IMR-90 (cell line): Measurements from ENCODE around the gene NPHP4. TPM values are rescaled to one million over a fixed set of nuclear protein-coding genes. Genes with fewer than 3 reads are reported as not detected.

ENCODE experiments used
- ATAC-seq: fragments of 200-7000 bp; cut with Tn5 transposase; 2 replicates; pipeline ENCODE4 v1.9.1; 2020; ENCODE audit warnings: low read depth, mild to moderate bottlenecking, moderate library complexity
- BruUV-seq: library from RNA; stranded (reverse); fragments of 400-500 nt; replicated peaks from 2 replicates; lab custom pipeline; 2021; lab: Mats Ljungman, UMichigan
- CTCF ChIA-PET: fragments of 300-600 bp; formaldehyde crosslinking; extraction: SDS; loops from one replicate; lab custom pipeline; 2021; ENCODE audit warnings: antibody characterized with exemption; lab: Yijun Ruan, JAX
- POLR2A ChIA-PET: fragments of 300-600 bp; sonication (Branson Sonifier 250); formaldehyde crosslinking; loops from one replicate; lab custom pipeline; 2022; ENCODE audit warnings: antibody characterized with exemption; ENCODE audit not compliant: unreplicated experiment; lab: Charles Lee
- DNase-seq: peaks from one replicate; pipeline ENCODE4 v3.0.0; 2013
- H2AFZ ChIP-seq: replicated peaks from 2 replicates; pipeline ENCODE3; 2013; ENCODE audit warnings: low read length, mild to moderate bottlenecking; ENCODE audit not compliant: poor library complexity
- H2AK5ac ChIP-seq: 2 replicates; pipeline ENCODE4 v1.6.1; 2013; ENCODE audit warnings: low read depth, low read length, inconsistent platforms
- H2AK9ac ChIP-seq: replicated peaks from 2 replicates; pipeline ENCODE3; 2013; ENCODE audit warnings: mild to moderate bottlenecking, low read depth, low read length, moderate library complexity; ENCODE audit not compliant: poor library complexity
- H2BK120ac ChIP-seq: 2 replicates; pipeline ENCODE4 v1.6.1; 2013; ENCODE audit warnings: low read depth, low read length, inconsistent platforms
- H2BK15ac ChIP-seq: 3 replicates; pipeline ENCODE4 v1.6.1; 2013; ENCODE audit warnings: low read depth, low read length, inconsistent platforms
- H2BK20ac ChIP-seq: 2 replicates; pipeline ENCODE4 v1.6.1; 2013; ENCODE audit warnings: low read depth, mild to moderate bottlenecking, inconsistent platforms, low read length, moderate library complexity
- H2BK5ac ChIP-seq: 2 replicates; pipeline ENCODE4 v1.6.1; 2013; ENCODE audit warnings: mild to moderate bottlenecking, low read depth, low read length, inconsistent platforms; ENCODE audit not compliant: poor library complexity, severe bottlenecking
- H3K14ac ChIP-seq: replicated peaks from 2 replicates; pipeline ENCODE4 v1.6.1; 2013; ENCODE audit warnings: low read depth, low read length, inconsistent platforms
- H3K18ac ChIP-seq: 2 replicates; pipeline ENCODE4 v1.6.1; 2013; ENCODE audit warnings: low read depth, low read length, control low read depth
- H3K23ac ChIP-seq: 2 replicates; pipeline ENCODE4 v1.6.1; 2013; ENCODE audit warnings: low read depth, low read length, inconsistent platforms
- H3K27ac ChIP-seq: 2 replicates; pipeline ENCODE4 v1.5.1; 2013; ENCODE audit warnings: mild to moderate bottlenecking, control low read depth, low read length; ENCODE audit not compliant: insufficient read depth
- H3K27me3 ChIP-seq: 2 replicates; pipeline ENCODE4 v1.6.1; 2013; ENCODE audit warnings: low read length; ENCODE audit not compliant: control insufficient read depth, insufficient read depth
- H3K36me3 ChIP-seq: 2 replicates; pipeline ENCODE4 v1.6.1; 2013; ENCODE audit warnings: low read length, mixed read lengths; ENCODE audit not compliant: control insufficient read depth, insufficient read depth
- H3K4ac ChIP-seq: 2 replicates; pipeline ENCODE4 v1.6.1; 2013; ENCODE audit warnings: low read depth, low read length, inconsistent platforms
- H3K4me1 ChIP-seq: 2 replicates; pipeline ENCODE4 v1.6.1; 2013; ENCODE audit warnings: low read length, mixed read lengths; ENCODE audit not compliant: control insufficient read depth, insufficient read depth
- H3K4me2 ChIP-seq: 2 replicates; pipeline ENCODE4 v1.6.1; 2013; ENCODE audit warnings: low read depth, mild to moderate bottlenecking, control low read depth, low read length, moderate library complexity
- H3K4me3 ChIP-seq: 2 replicates; pipeline ENCODE4 v1.5.1; 2013; ENCODE audit warnings: low read depth, mild to moderate bottlenecking, control low read depth, low read length, moderate library complexity; ENCODE audit not compliant: insufficient read depth
- H3K56ac ChIP-seq: 2 replicates; pipeline ENCODE4 v1.6.1; 2013; ENCODE audit warnings: low read length, inconsistent platforms; ENCODE audit not compliant: insufficient read depth; ENCODE audit errors: extremely low read depth
- H3K79me1 ChIP-seq, 2 experiments: 2 replicates each; pipeline ENCODE4 v1.6.1; 2013; ENCODE audit warnings: low read length in 2 of 2, inconsistent platforms in 1 of 2, low read depth in 1 of 2
- H3K9ac ChIP-seq: 2 replicates; pipeline ENCODE4 v1.6.1; 2013; ENCODE audit warnings: low read depth, low read length, control low read depth
- H3K9me1 ChIP-seq: 2 replicates; pipeline ENCODE4 v1.6.1; 2013; ENCODE audit warnings: low read length, inconsistent platforms; ENCODE audit not compliant: insufficient read depth
- H3K9me3 ChIP-seq: 2 replicates; pipeline ENCODE4 v1.6.1; 2013; ENCODE audit warnings: low read length; ENCODE audit not compliant: control insufficient read depth, insufficient read depth
- H4K20me1 ChIP-seq: 2 replicates; pipeline ENCODE4 v1.6.1; 2013; ENCODE audit warnings: low read length, inconsistent platforms; ENCODE audit not compliant: insufficient read depth
- H4K5ac ChIP-seq: 2 replicates; pipeline ENCODE4 v1.6.1; 2013; ENCODE audit warnings: mild to moderate bottlenecking, low read depth, low read length, control low read depth
- H4K8ac ChIP-seq, 2 experiments: 2 replicates each; pipeline ENCODE4 v1.6.1; 2013; ENCODE audit warnings: low read depth in 2 of 2, low read length in 2 of 2, control low read depth in 1 of 2, inconsistent platforms in 1 of 2
- H4K91ac ChIP-seq: 2 replicates; pipeline ENCODE4 v1.6.1; 2013; ENCODE audit warnings: low read depth, low read length, inconsistent platforms; ENCODE audit not compliant: insufficient read depth
- BHLHE40 ChIP-seq: fragments of 150-350 bp; IDR thresholded peaks from 2 replicates; pipeline ENCODE4 v1.6.1; 2016; ENCODE audit warnings: mild to moderate bottlenecking, low read depth, low read length
- CEBPB ChIP-seq: IDR thresholded peaks from 2 replicates; pipeline ENCODE4 v1.6.1; 2012; ENCODE audit warnings: low read depth, low read length, improper control_type of control experiment
- CHD1 ChIP-seq: IDR thresholded peaks from 2 replicates; pipeline ENCODE4 v1.6.1; 2012; ENCODE audit warnings: low read depth, low read length, improper control_type of control experiment
- FOS ChIP-seq: fragments of 150-350 bp; IDR thresholded peaks from 2 replicates; pipeline ENCODE4 v1.6.1; 2016; ENCODE audit warnings: low read depth, low read length
- MXI1 ChIP-seq: IDR thresholded peaks from 2 replicates; pipeline ENCODE4 v1.6.1; 2012; ENCODE audit warnings: low read depth, mild to moderate bottlenecking, low read length, moderate library complexity, borderline replicate concordance
- NFE2L2 ChIP-seq: fragments of 150-350 bp; IDR thresholded peaks from 2 replicates; pipeline ENCODE4 v1.6.1; 2016; ENCODE audit warnings: low read depth, mild to moderate bottlenecking, low read length
- POLR2A ChIP-seq: IDR thresholded peaks from 2 replicates; pipeline ENCODE4 v1.6.1; 2012; ENCODE audit warnings: mild to moderate bottlenecking, low read depth, low read length
- RCOR1 ChIP-seq: IDR thresholded peaks from 2 replicates; pipeline ENCODE4 v1.6.1; 2012; ENCODE audit warnings: mild to moderate bottlenecking, low read length, improper control_type of control experiment; ENCODE audit not compliant: insufficient replicate concordance
- RFX5 ChIP-seq: IDR thresholded peaks from 2 replicates; pipeline ENCODE4 v1.8.0; 2012; ENCODE audit warnings: low read depth, mild to moderate bottlenecking, low read length, moderate library complexity
- WGBS, 2 experiments: methylation state at CpG; one replicate each; pipeline versions ENCODE4 v1.1.5 to v1.1.7; 2013; ENCODE audit warnings: missing lambda C conversion rate in 2 of 2; ENCODE audit not compliant: insufficient read length in 1 of 2; ENCODE audit errors: extremely low coverage in 2 of 2; 5-methylcytosine and 5-hydroxymethylcytosine counted together
- dilution Hi-C: fragments of 300-500 bp; cut with HindIII; formaldehyde crosslinking; loops from one replicate; pipeline ENCODE4 v1.14.3; 2018; ENCODE audit warnings: low sequenced_read_pairs; ENCODE audit not compliant: unreplicated experiment
- in situ Hi-C: fragments of 300-500 bp; cut with MboI; formaldehyde crosslinking; loops from 3 replicates; pipeline ENCODE4 v1.14.3; 2019; ENCODE audit warnings: low sequenced_read_pairs, inconsistent platforms, mixed read lengths
- intact Hi-C: fragments of 100-400 bp; cut with micrococcal nuclease; formaldehyde crosslinking; loops from 2 replicates; pipeline ENCODE4 v1.10.0; 2022
- polyA plus RNA-seq, 3 experiments: library from polyadenylated mRNA; depleted of rRNA; stranded (reverse); fragments of >200 nt; gene quantifications; 2 replicates each; pipeline ENCODE4 v1.2.3, GENCODE V29; 2012; ENCODE audit warnings: low replicate concordance in 1 of 3
- total RNA-seq: library from RNA; depleted of rRNA; stranded (reverse); fragments of >200 nt; gene quantifications from 2 replicates; pipeline ENCODE4 v1.2.3, GENCODE V29; 2012
- TF ChIP-seq, protein P1 (sequence below): conservative IDR thresholded peaks from 2 replicates; pipeline ENCODE4 v1.5.1; 2012; ENCODE audit warnings: mild to moderate bottlenecking, low read depth, low read length, improper control_type of control experiment
- TF ChIP-seq, protein P2 (sequence below): fragments of 150-350 bp; IDR thresholded peaks from 2 replicates; pipeline ENCODE4 v1.6.1; 2016; ENCODE audit warnings: low read depth, mild to moderate bottlenecking, low read length, moderate library complexity, borderline replicate concordance
- TF ChIP-seq, protein P3 (sequence below): fragments of 150-350 bp; IDR thresholded peaks from 2 replicates; pipeline ENCODE4 v1.6.1; 2017; ENCODE audit warnings: mild to moderate bottlenecking, antibody characterized with exemption, low read length, low read depth

NPHP4 gene
- total and polyA plus RNA-seq, 2 of the 4 experiments (the other 2 are of a cell fraction): 2.0 to 5.5 TPM

DNA sequence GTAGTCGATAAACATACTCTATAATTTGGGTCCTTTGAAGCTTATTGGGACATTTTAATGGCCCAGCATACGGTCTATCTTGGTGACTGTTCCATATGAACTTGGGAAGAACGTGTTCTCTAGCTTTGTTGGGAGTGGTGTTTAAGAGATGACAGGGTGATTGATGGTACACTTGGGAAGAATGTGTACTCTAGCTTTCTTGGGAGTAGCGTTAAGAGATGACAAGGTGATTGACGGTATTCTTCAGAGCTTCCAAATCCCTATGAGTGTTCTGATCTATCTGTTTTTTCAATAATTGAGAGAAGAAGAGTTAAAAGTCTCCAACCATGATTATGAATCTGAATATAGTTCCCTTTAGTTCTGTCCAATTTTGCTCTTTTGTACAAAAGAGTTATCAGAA lies 9.4 kb downstream of the NPHP4 start:
- DNase-seq: no peak

More for the DNA sequence above, 9.4 kb downstream of the NPHP4 start:
- WGBS, 2 experiments: no CpG with 5 or more reads among the region's 5 CpGs
- dilution Hi-C loops: no loop called here
- in situ Hi-C loops: no loop called here
- Histone ChIP-seq H2AK5ac (no peak overlapping the region; the same call in 1 of the 2 replicates), H2BK20ac (0 out of 2 replicates have a peak overlapping the region, but pooled peaks have one; percentile 8), H3K4me2 (no peak overlapping the region), H3K23ac (peak overlapping the region; percentile 31; the same call in 1 of the 2 replicates), H2AFZ (no peak overlapping the region), H2AK9ac (no peak overlapping the region), H3K9ac (no peak overlapping the region), H4K20me1 (no peaks in the 10 kb centered on the region), H2BK15ac (no peak overlapping the region; the same call in 2 of the 3 replicates), H3K4me1 (peaks cover 2% of the 10 kb centered on the region), H4K5ac (no peak overlapping the region), H3K18ac (peak overlapping the region; percentile 18; the same call in 1 of the 2 replicates), H3K27ac (no peak overlapping the region), H3K9me1 (peaks cover 6% of the 10 kb centered on the region), H3K36me3 (no peaks in the 10 kb centered on the region), H2BK5ac (no peak overlapping the region), H4K91ac (no peak overlapping the region), H4K8ac (no peak overlapping the region), H3K79me1 (peaks cover 1 to 3% of the 10 kb centered on the region in 2 experiments; a peak in 2 of 4 replicates), H3K9me3 (no peaks in the 10 kb centered on the region), H3K14ac (no peak overlapping the region; the same call in 1 of the 2 replicates), H3K4me3 (no peak overlapping the region), H3K27me3 (no peaks in the 10 kb centered on the region), H3K56ac (no peak overlapping the region), H2BK120ac (no peak overlapping the region), H3K4ac (no peak overlapping the region)
- no peak for ATAC-seq
- intact Hi-C loops: no loop called here
- no peak for TF ChIP-seq NFE2L2
- TF ChIP-seq CHD1: no peak
- TF ChIP-seq, protein P1, sequence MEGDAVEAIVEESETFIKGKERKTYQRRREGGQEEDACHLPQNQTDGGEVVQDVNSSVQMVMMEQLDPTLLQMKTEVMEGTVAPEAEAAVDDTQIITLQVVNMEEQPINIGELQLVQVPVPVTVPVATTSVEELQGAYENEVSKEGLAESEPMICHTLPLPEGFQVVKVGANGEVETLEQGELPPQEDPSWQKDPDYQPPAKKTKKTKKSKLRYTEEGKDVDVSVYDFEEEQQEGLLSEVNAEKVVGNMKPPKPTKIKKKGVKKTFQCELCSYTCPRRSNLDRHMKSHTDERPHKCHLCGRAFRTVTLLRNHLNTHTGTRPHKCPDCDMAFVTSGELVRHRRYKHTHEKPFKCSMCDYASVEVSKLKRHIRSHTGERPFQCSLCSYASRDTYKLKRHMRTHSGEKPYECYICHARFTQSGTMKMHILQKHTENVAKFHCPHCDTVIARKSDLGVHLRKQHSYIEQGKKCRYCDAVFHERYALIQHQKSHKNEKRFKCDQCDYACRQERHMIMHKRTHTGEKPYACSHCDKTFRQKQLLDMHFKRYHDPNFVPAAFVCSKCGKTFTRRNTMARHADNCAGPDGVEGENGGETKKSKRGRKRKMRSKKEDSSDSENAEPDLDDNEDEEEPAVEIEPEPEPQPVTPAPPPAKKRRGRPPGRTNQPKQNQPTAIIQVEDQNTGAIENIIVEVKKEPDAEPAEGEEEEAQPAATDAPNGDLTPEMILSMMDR: no peak
- no peak for TF ChIP-seq POLR2A
- no peak for TF ChIP-seq FOS
- no peak for TF ChIP-seq CEBPB
- TF ChIP-seq, protein P2, sequence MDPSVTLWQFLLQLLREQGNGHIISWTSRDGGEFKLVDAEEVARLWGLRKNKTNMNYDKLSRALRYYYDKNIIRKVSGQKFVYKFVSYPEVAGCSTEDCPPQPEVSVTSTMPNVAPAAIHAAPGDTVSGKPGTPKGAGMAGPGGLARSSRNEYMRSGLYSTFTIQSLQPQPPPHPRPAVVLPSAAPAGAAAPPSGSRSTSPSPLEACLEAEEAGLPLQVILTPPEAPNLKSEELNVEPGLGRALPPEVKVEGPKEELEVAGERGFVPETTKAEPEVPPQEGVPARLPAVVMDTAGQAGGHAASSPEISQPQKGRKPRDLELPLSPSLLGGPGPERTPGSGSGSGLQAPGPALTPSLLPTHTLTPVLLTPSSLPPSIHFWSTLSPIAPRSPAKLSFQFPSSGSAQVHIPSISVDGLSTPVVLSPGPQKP: no peak
- TF ChIP-seq RCOR1: no peak
- TF ChIP-seq RFX5: no peak
- TF ChIP-seq, protein P3, sequence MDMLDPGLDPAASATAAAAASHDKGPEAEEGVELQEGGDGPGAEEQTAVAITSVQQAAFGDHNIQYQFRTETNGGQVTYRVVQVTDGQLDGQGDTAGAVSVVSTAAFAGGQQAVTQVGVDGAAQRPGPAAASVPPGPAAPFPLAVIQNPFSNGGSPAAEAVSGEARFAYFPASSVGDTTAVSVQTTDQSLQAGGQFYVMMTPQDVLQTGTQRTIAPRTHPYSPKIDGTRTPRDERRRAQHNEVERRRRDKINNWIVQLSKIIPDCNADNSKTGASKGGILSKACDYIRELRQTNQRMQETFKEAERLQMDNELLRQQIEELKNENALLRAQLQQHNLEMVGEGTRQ: no peak
- no peak for TF ChIP-seq BHLHE40
- no peak for TF ChIP-seq MXI1
- ChIA-PET POLR2A (no interaction called here), CTCF (interaction anchor here (1.2 kb wide), 1 partner anchor 21 kb away, joined by 3 read pairs; no protein-coding TSS in a partner anchor)
- BruUV-seq: no TSS peak
